K562 (cell line): ENCODE results near the gene SPPL3. TPM values are rescaled to one million over a fixed set of nuclear protein-coding genes. Genes with fewer than 3 reads are reported as not detected.

Source experiments
- ATAC-seq: fragments of 200-7000 bp; cut with Tn5 transposase; 3 replicates; pipeline ENCODE4 v1.9.1; 2020; ENCODE audit warnings: moderate library complexity
- BruUV-seq: library from RNA; stranded (reverse); fragments of 400-500 nt; replicated peaks from 2 replicates; lab custom pipeline; 2021; lab: Mats Ljungman, UMichigan
- CTCF ChIA-PET: fragments of 300-600 bp; formaldehyde crosslinking; extraction: SDS; loops from one replicate; lab custom pipeline; 2021; ENCODE audit warnings: low intra/inter-chr PET ratio; lab: Yijun Ruan, JAX
- POLR2A ChIA-PET: fragments of 300-600, 350-650 bp; sonication (Branson Sonifier 250); formaldehyde crosslinking; extraction: SDS; loops from one replicate; lab custom pipeline; 2021; ENCODE audit warnings: antibody characterized with exemption, inconsistent platforms; lab: Yijun Ruan, JAX
- DNase-seq, 4 experiments: peaks; one replicate each; pipeline versions ENCODE4 v3.0.0 to v3.0.0-alpha.2; 2011 to 2018; ENCODE audit warnings: low spot score in 3 of 4, mixed read lengths in 3 of 4; ENCODE audit errors: extremely low read depth in 1 of 4
- FAIRE-seq: peaks from 2 replicates; lab custom pipeline; 2011; peaks lifted over from hg19 to GRCh38; lab: Jason Lieb, UNC
- H2AFZ ChIP-seq: 2 replicates; pipeline ENCODE4 v1.6.0; 2011; ENCODE audit warnings: low read depth, low read length, control low read depth, inconsistent platforms
- H3K27ac ChIP-seq: fragments of 200-600 bp; 3 replicates; pipeline ENCODE4 v1.8.0; 2011; ENCODE audit warnings: low read depth, mild to moderate bottlenecking, control low read depth, inconsistent platforms, low read length, moderate library complexity, mixed read lengths; ENCODE audit errors: extremely low read depth
- H3K27me3 ChIP-seq, 2 experiments: fragments of 300-600 bp in 1 of 2; 2 replicates in 1 of 2; 3 replicates in 1 of 2; pipeline versions ENCODE4 v1.6.0 to v1.8.0; 2011; ENCODE audit warnings: inconsistent platforms in 2 of 2, low read length in 2 of 2, mild to moderate bottlenecking in 1 of 2, mixed read lengths in 1 of 2, moderate library complexity in 1 of 2; ENCODE audit not compliant: control insufficient read depth in 2 of 2, insufficient read depth in 2 of 2
- H3K36me3 ChIP-seq: fragments of 300-600 bp; 3 replicates; pipeline ENCODE4 v1.8.0; 2011; ENCODE audit warnings: mild to moderate bottlenecking, low read length, inconsistent platforms; ENCODE audit not compliant: control insufficient read depth, insufficient read depth
- H3K4me1 ChIP-seq, 2 experiments: fragments of 200-600 bp in 1 of 2; replicated peaks in 1 of 2; 2 replicates in 1 of 2; 3 replicates in 1 of 2; pipeline versions ENCODE4 v1.5.1 to v1.8.0; 2011; ENCODE audit warnings: inconsistent platforms in 2 of 2, low read length in 2 of 2, mild to moderate bottlenecking in 1 of 2, mixed read lengths in 1 of 2, moderate library complexity in 1 of 2; ENCODE audit not compliant: control insufficient read depth in 2 of 2, insufficient read depth in 2 of 2
- H3K4me2 ChIP-seq: 2 replicates; pipeline ENCODE4 v1.6.1; 2011; ENCODE audit warnings: low read length, control low read depth, inconsistent platforms, mixed read lengths; ENCODE audit not compliant: insufficient read depth
- H3K4me3 ChIP-seq: fragments of 200-600 bp; sonication (generic), shearing (Covaris generic); 2 replicates; pipeline ENCODE4 v1.5.1; 2016; ENCODE audit warnings: control low read depth, inconsistent platforms
- H3K79me2 ChIP-seq: fragments of 200-600 bp; 3 replicates; pipeline ENCODE4 v1.8.0; 2011; ENCODE audit warnings: low read length, inconsistent platforms; ENCODE audit not compliant: control insufficient read depth, insufficient read depth
- H3K9ac ChIP-seq, 2 experiments: 2 replicates each; pipeline versions ENCODE4 v1.6.0 to v1.6.1; 2011; ENCODE audit warnings: low read depth in 2 of 2, low read length in 2 of 2, control low read depth in 1 of 2, inconsistent platforms in 1 of 2, mild to moderate bottlenecking in 1 of 2, mixed read lengths in 1 of 2; ENCODE audit not compliant: insufficient read depth in 1 of 2
- H3K9me1 ChIP-seq: one replicate; pipeline ENCODE4 v1.6.0; 2011; ENCODE audit warnings: inconsistent platforms, mild to moderate bottlenecking, low read length, moderate library complexity; ENCODE audit not compliant: control insufficient read depth, insufficient read depth
- H3K9me3 ChIP-seq: replicated peaks from 2 replicates; pipeline ENCODE4 v1.5.1; 2011; ENCODE audit warnings: low read depth, low read length, inconsistent platforms; ENCODE audit not compliant: control insufficient read depth, insufficient read depth
- H4K20me1 ChIP-seq: replicated peaks from 2 replicates; pipeline ENCODE4 v1.6.1; 2011; ENCODE audit warnings: low read length, inconsistent platforms, mixed read lengths; ENCODE audit not compliant: control insufficient read depth, insufficient read depth
- ARID4B ChIP-seq: sonication (generic); formaldehyde crosslinking; IDR thresholded peaks from 2 replicates; pipeline ENCODE4 v1.8.0; 2022; ENCODE audit warnings: mild to moderate bottlenecking, missing genetic modification reagents
- CBX8 ChIP-seq: fragments of 200-600 bp; sonication (generic); IDR thresholded peaks from 2 replicates; pipeline ENCODE4 v1.6.1; 2012; ENCODE audit warnings: borderline replicate concordance, mixed run types, low read depth, mild to moderate bottlenecking, moderate library complexity, mixed read lengths, low read length, control low read depth, inconsistent platforms; ENCODE audit not compliant: poor library complexity, severe bottlenecking; ENCODE audit errors: extremely low read depth
- CTBP1 ChIP-seq: fragments of 450-650 bp; IDR thresholded peaks from 2 replicates; pipeline ENCODE4 v1.6.1; 2016; ENCODE audit warnings: borderline replicate concordance
- MAFF ChIP-seq: IDR thresholded peaks from 2 replicates; pipeline ENCODE4 v1.6.1; 2012; ENCODE audit warnings: low read length, improper control_type of control experiment
- MIER1 ChIP-seq: fragments of 450-650 bp; IDR thresholded peaks from 2 replicates; pipeline ENCODE4 v1.6.1; 2016; ENCODE audit warnings: antibody characterized with exemption, mild to moderate bottlenecking, low read depth
- NEUROD1 ChIP-seq: fragments of 150-350 bp; IDR thresholded peaks from 2 replicates; pipeline ENCODE4 v1.6.1; 2014; ENCODE audit warnings: borderline replicate concordance, low read length, low read depth; ENCODE audit not compliant: partially characterized antibody
- NR2C1 ChIP-seq, 2 experiments: fragments of 450-650 bp; IDR thresholded peaks; 2 replicates each; pipeline ENCODE4 v1.6.1; 2017; ENCODE audit warnings: mild to moderate bottlenecking in 2 of 2, antibody characterized with exemption in 1 of 2, inconsistent platforms in 1 of 2, missing compliant biosample characterization in 1 of 2, missing genetic modification characterization in 1 of 2
- SPI1 ChIP-seq: IDR thresholded peaks from 2 replicates; pipeline ENCODE4 v1.6.1; 2011; ENCODE audit warnings: low read depth, low read length, control low read depth, borderline replicate concordance
- WGBS: fragments of 100-300 bp; shearing (Covaris generic); methylation state at CpG from one replicate; pipeline ENCODE4 v1.1.6; 2016; ENCODE audit warnings: low coverage, mixed read lengths; ENCODE audit not compliant: insufficient coverage; ENCODE audit errors: missing lambda C conversion rate; 5-methylcytosine and 5-hydroxymethylcytosine counted together
- in situ Hi-C: fragments of 300-500 bp; cut with MboI; formaldehyde crosslinking; loops from 4 replicates; pipeline ENCODE4 v1.15.0; 2018; ENCODE audit warnings: inconsistent platforms, mixed read lengths
- intact Hi-C: fragments of 100-400 bp; cut with micrococcal nuclease; formaldehyde crosslinking; loops from 2 replicates; pipeline ENCODE4 v1.14.2; 2022
- polyA plus RNA-seq, 8 experiments: library from polyadenylated mRNA; depleted of rRNA in 4 of 8; stranded (reverse) in 5 of 8; unstranded in 3 of 8; fragments of >200 nt; fragmentation: Nextera tagmentation in 2 of 8; fragmentation: Illumina TruSeq in 1 of 8; extraction: Ambion mirVana in 2 of 8; extraction: Trizol in 1 of 8; gene quantifications; 2 replicates each; pipeline versions ENCODE4 v1.2.1 to v1.2.3, GENCODE V29; 2011 to 2014; ENCODE audit warnings: inconsistent platforms in 1 of 8, missing spikeins in 1 of 8
- total RNA-seq, 7 experiments: library from RNA; depleted of rRNA in 6 of 7; stranded (reverse); fragments of >200 nt in 6 of 7; fragmentation: Illumina TruSeq in 2 of 7; extraction: Trizol in 2 of 7; gene quantifications; 2 replicates each; pipeline versions ENCODE4 v1.2.1 to v1.2.3, GENCODE V29; 2011 to 2021; ENCODE audit warnings: low replicate concordance in 1 of 7
- TF ChIP-seq, protein P1 (sequence below): conservative IDR thresholded peaks from 2 replicates; pipeline ENCODE4 v1.6.1; 2011; ENCODE audit warnings: low read depth, mild to moderate bottlenecking, low read length; ENCODE audit not compliant: control insufficient read depth

SPPL3 gene
- total and polyA plus RNA-seq, 9 of the 15 experiments (the other 6 are each of a cell fraction or from before 2014, with no cell fraction given), result 2.9 to 32.1 (median 7.1) TPM

GRCh38 chr12:120758798-120759590 is 145.2 kb downstream of the SPPL3 start:
- Histone ChIP-seq H3K9ac (no peak overlapping the region), H3K4me3 (no peak overlapping the region), H3K27ac (no peak overlapping the region), H3K27me3 (no peaks in the 10 kb centered on the region), H3K36me3 (peaks cover 12% of the 10 kb centered on the region; the same call in 1 of the 3 replicates), H4K20me1 (no peaks in the 10 kb centered on the region), H3K9me1 (no peaks in the 10 kb centered on the region), H3K4me1 (peaks cover 0 to 4% of the 10 kb centered on the region in 2 experiments; a peak in 1 of 5 replicates), H2AFZ (no peak overlapping the region), H3K9me3 (no peaks in the 10 kb centered on the region), H3K4me2 (no peak overlapping the region), H3K79me2 (no peaks in the 10 kb centered on the region)
- TF ChIP-seq ARID4B, result no peak
- peak; percentile 85 for TF ChIP-seq SPI1
- TF ChIP-seq NR2C1 (IDR thresholded peaks at IDR 0.05), result no peak
- TF ChIP-seq NR2C1 (tag; IDR thresholded peaks at IDR 0.05), result no peak
- no peak for TF ChIP-seq MIER1
- no peak for TF ChIP-seq MAFF
- TF ChIP-seq, protein P1, sequence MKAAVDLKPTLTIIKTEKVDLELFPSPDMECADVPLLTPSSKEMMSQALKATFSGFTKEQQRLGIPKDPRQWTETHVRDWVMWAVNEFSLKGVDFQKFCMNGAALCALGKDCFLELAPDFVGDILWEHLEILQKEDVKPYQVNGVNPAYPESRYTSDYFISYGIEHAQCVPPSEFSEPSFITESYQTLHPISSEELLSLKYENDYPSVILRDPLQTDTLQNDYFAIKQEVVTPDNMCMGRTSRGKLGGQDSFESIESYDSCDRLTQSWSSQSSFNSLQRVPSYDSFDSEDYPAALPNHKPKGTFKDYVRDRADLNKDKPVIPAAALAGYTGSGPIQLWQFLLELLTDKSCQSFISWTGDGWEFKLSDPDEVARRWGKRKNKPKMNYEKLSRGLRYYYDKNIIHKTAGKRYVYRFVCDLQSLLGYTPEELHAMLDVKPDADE, result no peak
- TF ChIP-seq CTBP1, result no peak
- TF ChIP-seq CBX8, result no peak
- TF ChIP-seq NEUROD1, result no peak
- peak; percentile 45; the same call in 2 of the 3 replicates for ATAC-seq
- in situ Hi-C loops (no loop called here), intact Hi-C loops (no loop called here)
- 60% methylated on average over 7 of the region's 7 CpGs for WGBS
- DNase-seq, result no peak
- FAIRE-seq, result no peak
- POLR2A ChIA-PET, result interaction anchor here (0.7 to 1.4 kb wide), 2 partner anchors 17 to 39 kb away, joined by 3 to 5 read pairs; no protein-coding TSS in a partner anchor
- BruUV-seq, result TSS peak; percentile 28
- CTCF ChIA-PET, result no interaction called here
